ENCODE data around the gene RAPGEF6.
A peak's percentile ranks its signal among the peaks of the same experiment; 100 is the strongest.

The RAPGEF6 gene

GRCh38 chr5:131534974-131535373 lies 100.1 kb downstream of the RAPGEF6 start (continued):
- TF ChIP-seq GFI1B (tag by site-specific recombination; IDR thresholded peaks at IDR 0.05) (no peak), ZNF510 (tag by site-specific recombination; IDR thresholded peaks at IDR 0.05; ENCODE audit: insufficient replicate concordance) (no peak), BCL11B (tag by site-specific recombination; IDR thresholded peaks at IDR 0.05; ENCODE audit: low read depth) (no peak), ZNF114 (tag by site-specific recombination; IDR thresholded peaks at IDR 0.05) (no peak), ZBTB8A (tag by site-specific recombination; IDR thresholded peaks at IDR 0.05) (no peak), GLI4 (tag by site-specific recombination; IDR thresholded peaks at IDR 0.05) (no peak), BCL6B (tag by site-specific recombination; IDR thresholded peaks at IDR 0.05) (no peak), ZNF404 (tag by site-specific recombination; IDR thresholded peaks at IDR 0.05) (no peak), ZNF354C (tag by site-specific recombination; IDR thresholded peaks at IDR 0.05; ENCODE audit: borderline replicate concordance, low read depth) (no peak), PRDM10 (tag by site-specific recombination; IDR thresholded peaks at IDR 0.05) (0 out of 2 replicates have a peak, but pooled peaks have one; percentile 45), KLF9 (tag by site-specific recombination; IDR thresholded peaks at IDR 0.05; ENCODE audit: low read depth) (no peak), ZNF148 (tag by site-specific recombination; IDR thresholded peaks at IDR 0.05; ENCODE audit: borderline replicate concordance) (no peak), ZNF2 (tag by site-specific recombination; IDR thresholded peaks at IDR 0.05) (no peak), ZNF785 (tag by site-specific recombination; IDR thresholded peaks at IDR 0.05) (no peak), TRIM28 (IDR thresholded peaks at IDR 0.05; ENCODE audit: borderline replicate concordance, low read length) (no peak), REST (tag by site-specific recombination; IDR thresholded peaks at IDR 0.05) (no peak), ZNF701 (tag by site-specific recombination; IDR thresholded peaks at IDR 0.05) (no peak), ZNF549 (tag by site-specific recombination; IDR thresholded peaks at IDR 0.05) (no peak), ZNF843 (tag by site-specific recombination; IDR thresholded peaks at IDR 0.05) (no peak), ZNF580 (tag by site-specific recombination; IDR thresholded peaks at IDR 0.05) (no peak; the same call in 1 of the 2 replicates), ZBTB17 (tag by site-specific recombination; IDR thresholded peaks at IDR 0.05) (peak; percentile 87), ZFP3 (tag by site-specific recombination; IDR thresholded peaks at IDR 0.05; ENCODE audit: low read depth) (no peak), ZNF302 (tag by site-specific recombination; IDR thresholded peaks at IDR 0.05; ENCODE audit: low read depth) (no peak), ZFP37 (tag by site-specific recombination; IDR thresholded peaks at IDR 0.05) (no peak), ZNF514 (tag by site-specific recombination; IDR thresholded peaks at IDR 0.05) (no peak), ZNF747 (tag by site-specific recombination; IDR thresholded peaks at IDR 0.05) (no peak), SP7 (tag by site-specific recombination; IDR thresholded peaks at IDR 0.05) (0 out of 2 replicates have a peak, but pooled peaks have one; percentile 17), OSR2 (tag by site-specific recombination; IDR thresholded peaks at IDR 0.05) (no peak), ZNF132 (tag by site-specific recombination; IDR thresholded peaks at IDR 0.05; ENCODE audit: borderline replicate concordance) (no peak), TCF7L2 (IDR thresholded peaks at IDR 0.05; ENCODE audit: borderline replicate concordance, low read depth, low read length) (no peak), KLF10 (tag by site-specific recombination; IDR thresholded peaks at IDR 0.05) (no peak), YY1 (tag by site-specific recombination; IDR thresholded peaks at IDR 0.05) (no peak)

Data from HEK293 (cell line).